ENCODE measurements around the gene ARHGEF17.
A peak's percentile ranks its signal among the peaks of the same experiment; 100 is the strongest.

Gene ARHGEF17

GRCh38 chr11:73382183-73382582 is 74.1 kb downstream of the ARHGEF17 start:
- no peak for TF ChIP-seq CTCF (IDR thresholded peaks at IDR 0.05; ENCODE audit: extremely low read depth, missing control alignments)
- DNase-seq (ENCODE audit: low spot score), result no peak

- no peak for TF ChIP-seq CTCF (IDR thresholded peaks at IDR 0.05; ENCODE audit: extremely low read depth, missing control alignments)
- no peak for DNase-seq (ENCODE audit: low spot score)
These were observed 74.7 kb downstream of the ARHGEF17 start for GRCh38 chr11:73382747-73383146.

- TF ChIP-seq CTCF (IDR thresholded peaks at IDR 0.05; ENCODE audit: extremely low read depth, missing control alignments), result no peak
- DNase-seq (ENCODE audit: low spot score), result no peak
These were observed 75.4 kb downstream of the ARHGEF17 start for GRCh38 chr11:73383249-73384124.

- no peak for DNase-seq (ENCODE audit: low spot score)
- no peak for TF ChIP-seq CTCF (IDR thresholded peaks at IDR 0.05; ENCODE audit: extremely low read depth, missing control alignments)
These were observed 76.0 kb downstream of the ARHGEF17 start for GRCh38 chr11:73384125-73384441.

GRCh38 chr11:73384531-73384871 is 76.4 kb downstream of the ARHGEF17 start:
- DNase-seq (ENCODE audit: low spot score), result no peak
- TF ChIP-seq CTCF (IDR thresholded peaks at IDR 0.05; ENCODE audit: extremely low read depth, missing control alignments), result no peak

- TF ChIP-seq CTCF (IDR thresholded peaks at IDR 0.05; ENCODE audit: extremely low read depth, missing control alignments), result no peak
- DNase-seq (ENCODE audit: low spot score), result peak; percentile 81
These were observed 77.0 kb downstream of the ARHGEF17 start for GRCh38 chr11:73384872-73385689.

- TF ChIP-seq CTCF (IDR thresholded peaks at IDR 0.05; ENCODE audit: extremely low read depth, missing control alignments), result no peak
These were observed 77.9 kb downstream of the ARHGEF17 start for GRCh38 chr11:73386016-73386415.

More at GRCh38 chr11:73386016-73386415, 77.9 kb downstream of the ARHGEF17 start:
- peak; percentile 69 for DNase-seq (ENCODE audit: low spot score)
